Kidney (tissue), 14 donors: ENCODE results near the gene TBCD. TPM values are rescaled to one million over a fixed set of nuclear protein-coding genes. Genes with fewer than 3 reads are reported as not detected.

ENCODE experiments used
- DNase-seq, 5 donors: peaks; one replicate each; pipeline ENCODE4 v3.0.0-alpha.2; 2013 to 2020
- FAIRE-seq: peaks from 2 replicates; lab custom pipeline; 2012; peaks lifted over from hg19 to GRCh38; lab: Jason Lieb, UNC
- H3K27ac ChIP-seq, 2 donors: one replicate each; pipeline ENCODE4 v1.7.0; 2013; ENCODE audit warnings: low read depth in 2 of 2, low read length in 2 of 2, inconsistent platforms in 1 of 2
- H3K27me3 ChIP-seq: one replicate; pipeline ENCODE4 v1.7.1; 2013; ENCODE audit warnings: low read length, inconsistent platforms; ENCODE audit not compliant: control insufficient read depth, insufficient read depth
- H3K36me3 ChIP-seq, 3 donors: one replicate each; pipeline versions ENCODE4 v1.7.0 to v1.7.1; 2013; ENCODE audit warnings: low read length in 3 of 3, control low read depth in 1 of 3, inconsistent platforms in 1 of 3; ENCODE audit not compliant: insufficient read depth in 3 of 3, control insufficient read depth in 2 of 3
- H3K4me1 ChIP-seq, 3 donors: one replicate each; pipeline versions ENCODE4 v1.7.0 to v1.7.1; 2013; ENCODE audit warnings: low read length in 3 of 3, inconsistent platforms in 1 of 3, low read depth in 1 of 3; ENCODE audit not compliant: control insufficient read depth in 2 of 3, insufficient read depth in 2 of 3
- H3K4me3 ChIP-seq, 3 donors: one replicate each; pipeline versions ENCODE4 v1.7.0 to v1.8.1; 2013; ENCODE audit warnings: low read length in 3 of 3, control low read depth in 1 of 3, inconsistent platforms in 1 of 3
- H3K9ac ChIP-seq, 3 donors: one replicate each; pipeline versions ENCODE4 v1.7.0 to v1.7.1; 2013; ENCODE audit warnings: low read length in 3 of 3, control low read depth in 1 of 3, inconsistent platforms in 1 of 3
- H3K9me3 ChIP-seq, 3 donors: one replicate each; pipeline versions ENCODE4 v1.7.0 to v1.7.1; 2013; ENCODE audit warnings: low read length in 3 of 3, control low read depth in 1 of 3, inconsistent platforms in 1 of 3; ENCODE audit not compliant: control insufficient read depth in 2 of 3, insufficient read depth in 1 of 3
- intact Hi-C: fragments of 100-400 bp; cut with DNase I; formaldehyde crosslinking; loops from one replicate; pipeline ENCODE4 v1.11.1; 2022
- polyA plus RNA-seq: library from polyadenylated mRNA; stranded (reverse); fragments of 350-450 nt; fragmentation: Illumina TruSeq; extraction: RNeasy Lipid Tissue Mini Kit (QIAGEN cat#74804); gene quantifications from one replicate; pipeline ENCODE4 v1.2.3, GENCODE V29; 2014; ENCODE audit warnings: low read depth, low replicate concordance; ENCODE audit not compliant: insufficient read depth
- total RNA-seq: library from RNA; stranded (reverse); fragmentation: NEBNext Ultra II Directional; extraction: Animal tissue kit (Norgen Biotek cat#: 25700); gene quantifications from one replicate; pipeline ENCODE4 v1.2.1, GENCODE V29; 2021
- TF ChIP-seq, protein P1 (sequence below): IDR thresholded peaks from 3 replicates; pipeline ENCODE4 v1.5.1; 2012; ENCODE audit warnings: mild to moderate bottlenecking, moderate library complexity, borderline replicate concordance; ENCODE audit not compliant: insufficient read depth; ENCODE audit errors: extremely low read depth
- donor health status: control.
- donor health status: control.
- donor health status: control.
- donor health status: control.
- donor health status: control.
- donor health status: DM: yes; HTN: yes; CAD: no.
- donor health status: Normal renal cell carcinoma (clear cell type).

Gene TBCD
- total and polyA plus RNA-seq, 2 donors from 2014 or later, result 72.8 to 78.7 TPM

DNA sequence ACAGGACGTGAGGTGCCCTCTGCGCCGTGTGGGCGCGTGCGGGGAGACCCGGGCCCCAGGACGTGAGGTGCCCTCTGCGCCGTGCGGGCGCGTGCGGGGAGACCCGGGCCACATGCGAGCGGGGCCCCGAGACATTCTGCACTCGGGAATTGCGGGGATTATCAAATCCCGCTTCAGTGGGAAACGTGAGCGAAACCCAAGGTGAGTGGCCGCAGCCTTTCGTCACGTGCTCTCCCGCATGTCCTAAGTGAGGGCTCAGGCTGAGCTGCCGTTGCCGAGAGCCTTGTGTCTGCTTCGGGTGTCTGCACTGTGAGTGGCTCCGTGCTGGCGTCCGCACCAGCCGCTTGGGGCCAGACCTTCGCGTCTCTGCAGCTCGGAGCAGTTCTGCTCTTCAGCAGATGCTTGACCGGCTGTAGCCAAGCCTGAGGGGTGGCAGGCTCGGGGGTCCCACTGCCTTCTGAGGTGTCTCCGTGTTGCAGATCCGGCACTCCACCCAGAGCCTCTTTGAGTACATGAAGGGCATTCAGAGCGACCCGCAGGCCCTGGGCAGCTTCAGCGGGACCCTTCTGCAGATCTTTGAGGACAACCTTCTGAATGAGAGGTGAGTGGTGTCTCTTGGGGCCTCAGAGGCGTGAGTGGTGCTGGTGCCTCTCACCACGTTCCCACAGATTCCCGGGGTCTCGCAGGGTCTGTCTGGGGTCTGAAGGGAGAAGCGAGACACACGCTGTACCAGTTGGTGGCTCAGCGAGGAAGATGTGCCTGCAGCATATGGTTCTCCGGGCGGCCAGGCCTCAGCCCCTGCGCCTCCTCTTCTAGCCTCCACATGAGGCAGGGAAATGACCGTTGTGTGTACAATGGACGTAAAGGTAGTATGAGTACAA lies 178.4 kb downstream of the TBCD start:
- Histone ChIP-seq H3K9ac (no peak overlapping the region), H3K9me3 (no peaks in the 10 kb centered on the region), H3K27ac (no peak overlapping the region), H3K27me3 (no peaks in the 10 kb centered on the region), H3K36me3 (peaks cover 0 to 20% (median 17%) of the 10 kb centered on the region in 3 donors), H3K4me3 (no peak overlapping the region), H3K4me1 (no peaks in the 10 kb centered on the region)
- FAIRE-seq, result no peak
- intact Hi-C loops, result no loop called here
- DNase-seq, result peak in 1 of 5 donors; percentile 54
- TF ChIP-seq, protein P1, sequence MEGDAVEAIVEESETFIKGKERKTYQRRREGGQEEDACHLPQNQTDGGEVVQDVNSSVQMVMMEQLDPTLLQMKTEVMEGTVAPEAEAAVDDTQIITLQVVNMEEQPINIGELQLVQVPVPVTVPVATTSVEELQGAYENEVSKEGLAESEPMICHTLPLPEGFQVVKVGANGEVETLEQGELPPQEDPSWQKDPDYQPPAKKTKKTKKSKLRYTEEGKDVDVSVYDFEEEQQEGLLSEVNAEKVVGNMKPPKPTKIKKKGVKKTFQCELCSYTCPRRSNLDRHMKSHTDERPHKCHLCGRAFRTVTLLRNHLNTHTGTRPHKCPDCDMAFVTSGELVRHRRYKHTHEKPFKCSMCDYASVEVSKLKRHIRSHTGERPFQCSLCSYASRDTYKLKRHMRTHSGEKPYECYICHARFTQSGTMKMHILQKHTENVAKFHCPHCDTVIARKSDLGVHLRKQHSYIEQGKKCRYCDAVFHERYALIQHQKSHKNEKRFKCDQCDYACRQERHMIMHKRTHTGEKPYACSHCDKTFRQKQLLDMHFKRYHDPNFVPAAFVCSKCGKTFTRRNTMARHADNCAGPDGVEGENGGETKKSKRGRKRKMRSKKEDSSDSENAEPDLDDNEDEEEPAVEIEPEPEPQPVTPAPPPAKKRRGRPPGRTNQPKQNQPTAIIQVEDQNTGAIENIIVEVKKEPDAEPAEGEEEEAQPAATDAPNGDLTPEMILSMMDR, result no peak

DNA sequence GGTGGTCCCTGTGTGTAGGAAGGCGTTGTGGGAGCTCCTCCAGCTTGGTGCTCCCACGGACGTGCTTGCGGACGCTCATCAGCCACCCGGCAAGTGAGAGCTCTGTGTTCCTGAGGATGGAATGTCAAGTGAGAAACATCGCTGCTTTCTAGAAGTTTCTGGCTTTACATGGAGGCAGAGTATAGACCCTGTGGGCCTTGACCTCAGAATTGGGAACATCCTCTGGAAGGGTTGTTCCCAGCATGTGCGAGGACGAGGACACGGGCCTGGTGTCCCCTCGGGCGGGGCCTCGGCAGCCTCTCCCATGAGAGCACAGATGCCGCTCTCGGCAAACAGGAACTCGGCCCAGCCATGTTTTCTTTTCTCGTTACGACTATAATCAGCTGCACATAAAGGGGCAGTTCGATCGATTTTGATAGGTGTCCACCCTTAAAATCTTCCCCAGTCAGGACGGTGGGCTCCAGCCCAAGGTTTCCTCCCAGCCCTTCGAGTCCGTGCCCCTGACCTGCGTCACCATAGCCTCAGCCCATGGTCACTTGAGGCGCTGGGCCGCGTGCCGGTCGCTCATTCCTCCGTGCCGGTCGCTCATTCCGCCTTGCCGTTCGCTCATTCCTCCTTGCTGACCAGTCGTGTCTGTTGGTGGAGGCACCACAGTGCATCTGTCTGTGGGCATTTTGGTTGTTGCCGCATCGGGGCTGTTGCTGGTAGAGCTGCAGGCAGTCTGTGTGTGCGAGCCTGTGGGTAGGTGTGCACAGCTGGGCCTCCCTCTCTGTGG lies 179.2 kb downstream of the TBCD start:
- H3K4me1 ChIP-seq, result no peaks in the 10 kb centered on the region
- no peak overlapping the region for H3K4me3 ChIP-seq
- peaks cover 0 to 20% (median 17%) of the 10 kb centered on the region in 3 donors for H3K36me3 ChIP-seq
- H3K9ac ChIP-seq, result no peak overlapping the region
- no peaks in the 10 kb centered on the region for H3K27me3 ChIP-seq
- TF ChIP-seq, protein P1, result no peak
- H3K27ac ChIP-seq, result no peak overlapping the region
- FAIRE-seq (no peak), DNase-seq (peak in 1 of 5 donors; percentile 61)
- no peaks in the 10 kb centered on the region for H3K9me3 ChIP-seq
- intact Hi-C loops, result no loop called here

DNA sequence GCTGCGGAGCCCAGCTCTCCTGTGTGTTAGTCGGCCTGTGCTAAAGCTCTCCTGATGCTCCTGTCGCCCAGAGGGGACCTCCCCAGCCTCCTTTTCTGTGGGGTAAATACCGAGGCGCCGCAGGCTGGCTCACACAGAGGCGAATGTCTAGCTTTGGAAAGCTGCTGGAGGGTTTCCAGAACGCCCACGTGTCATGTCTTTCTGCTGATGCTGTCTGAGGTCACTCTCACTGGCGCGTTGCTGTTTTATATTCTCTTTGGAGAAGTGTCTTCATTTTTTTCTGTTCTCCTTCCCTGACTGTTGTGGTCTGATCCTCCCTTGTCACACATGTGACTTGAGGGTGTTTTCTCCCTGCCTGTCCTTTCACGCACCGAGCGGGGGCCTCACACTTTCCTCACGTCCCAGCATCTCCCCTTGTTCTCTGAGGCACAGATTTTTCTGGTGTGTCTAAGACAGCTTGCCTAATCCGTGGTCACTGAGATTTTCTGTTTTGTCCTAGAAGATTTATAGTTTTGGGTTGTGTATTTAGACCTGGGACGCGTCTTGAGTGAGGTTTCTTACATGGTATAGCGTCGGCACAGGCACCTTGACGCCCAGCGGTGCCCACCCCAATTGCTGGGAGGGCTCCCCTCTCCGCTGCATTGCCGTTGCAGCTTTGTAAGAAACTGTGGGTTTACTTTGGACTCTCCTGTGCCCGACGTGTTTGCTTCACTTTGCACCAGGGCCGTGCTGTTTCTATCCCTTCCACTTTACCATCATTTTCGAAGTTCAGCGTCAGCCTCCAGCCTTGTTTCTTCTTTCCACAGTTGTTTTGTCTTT lies 180.0 kb downstream of the TBCD start:
- intact Hi-C loops, result no loop called here
- no peak for FAIRE-seq
- no peak overlapping the region for H3K9ac ChIP-seq

More for the DNA sequence above, 180.0 kb downstream of the TBCD start:
- no peaks in the 10 kb centered on the region for H3K4me1 ChIP-seq
- no peaks in the 10 kb centered on the region for H3K9me3 ChIP-seq
- TF ChIP-seq, protein P1, result no peak
- H3K27me3 ChIP-seq, result no peaks in the 10 kb centered on the region
- peak in 1 of 5 donors; percentile 80 for DNase-seq
- H3K4me3 ChIP-seq, result no peak overlapping the region
- H3K27ac ChIP-seq, result no peak overlapping the region
- peaks cover 0 to 17% (median 13%) of the 10 kb centered on the region in 3 donors for H3K36me3 ChIP-seq
